ENCODE measurements around the gene ADAM33. TPM values are rescaled to one million over a fixed set of nuclear protein-coding genes. Genes with fewer than 3 reads are reported as not detected.

The ADAM33 gene
- total and polyA plus RNA-seq, 2 of the 13 experiments (the other 11 are each of a cell fraction or from before 2014, with no cell fraction given): not detected

DNA sequence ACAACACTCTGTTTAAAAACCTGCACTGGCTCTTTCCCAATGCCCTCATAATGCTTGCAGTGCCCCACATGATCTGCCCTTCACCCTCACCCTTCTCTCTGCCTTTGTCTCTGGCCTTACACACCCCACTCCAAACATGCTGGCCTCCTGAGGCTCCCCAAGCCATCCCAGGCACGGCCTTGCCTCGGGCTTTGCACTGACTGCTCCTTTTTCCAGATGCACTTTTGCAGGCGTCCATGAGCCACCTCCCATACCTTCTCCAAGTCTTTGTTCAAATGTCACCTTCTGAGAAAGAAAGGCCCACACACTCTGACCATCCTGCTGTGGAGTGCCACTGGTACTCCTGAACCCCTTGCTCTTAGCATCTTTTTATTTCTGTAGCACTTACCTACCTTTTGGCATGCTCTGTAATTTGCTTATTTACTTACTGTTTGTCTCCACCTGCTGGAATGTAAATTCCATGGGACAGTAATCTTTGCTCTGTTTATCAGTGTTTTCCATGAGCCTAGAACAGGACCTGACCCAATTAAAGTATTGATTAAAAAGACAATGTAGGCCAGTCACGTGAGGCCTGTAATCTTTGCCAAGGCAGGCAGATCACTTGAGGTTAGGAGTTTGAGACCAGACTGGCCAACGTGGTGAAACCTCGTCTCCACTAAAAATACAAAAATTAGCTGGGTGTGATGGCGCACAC lies 49.4 kb downstream of the ADAM33 start (continued):
- TF ChIP-seq FOXP4 (CRISPR knock-in tag; IDR thresholded peaks at IDR 0.05): 0 out of 2 replicates have a peak, but pooled peaks have one; percentile 14
- TF ChIP-seq TEAD3 (CRISPR knock-in tag; optimal IDR thresholded peaks at IDR 0.05; ENCODE audit: borderline replicate concordance): peak; percentile 68
- TF ChIP-seq POGZ (CRISPR knock-in tag; IDR thresholded peaks at IDR 0.05): peak; percentile 37; the same call in 1 of the 2 replicates
- peak; percentile 77 for TF ChIP-seq FOXA3 (CRISPR knock-in tag; IDR thresholded peaks at IDR 0.05)
- TF ChIP-seq RAD21 (CRISPR knock-in tag; IDR thresholded peaks at IDR 0.05): peak; percentile 58; the same call in 1 of the 2 replicates
- no peak for TF ChIP-seq FUBP1 (CRISPR knock-in tag; IDR thresholded peaks at IDR 0.05; ENCODE audit: borderline replicate concordance)
- peak; percentile 31; the same call in 1 of the 2 replicates for TF ChIP-seq FOXA1 (IDR thresholded peaks at IDR 0.05)
- TF ChIP-seq FOXA1 (CRISPR knock-in tag; IDR thresholded peaks at IDR 0.05): peak; percentile 90
- no peak for TF ChIP-seq ZKSCAN5 (CRISPR knock-in tag; IDR thresholded peaks at IDR 0.05)
- peak; percentile 99 for TF ChIP-seq ZNF576 (CRISPR knock-in tag; IDR thresholded peaks at IDR 0.05)
- TF ChIP-seq FOXP1 (IDR thresholded peaks at IDR 0.05): 0 out of 2 replicates have a peak, but pooled peaks have one; percentile 10
- 0 out of 2 replicates have a peak, but pooled peaks have one; percentile 33 for TF ChIP-seq FOXP1 (CRISPR knock-in tag; IDR thresholded peaks at IDR 0.05)
- TF ChIP-seq SMC3 (IDR thresholded peaks at IDR 0.05; ENCODE audit: low read length): 0 out of 2 replicates have a peak, but pooled peaks have one; percentile 29
- peak; percentile 60 for TF ChIP-seq STAG1 (CRISPR knock-in tag; IDR thresholded peaks at IDR 0.05)
